GM19240 (cell line): ENCODE data around the gene ARPC1A.
"Not testable (repeated sequence)": the region's sequence is repeated elsewhere in the genome, so short reads cannot be mapped to it uniquely, and the experiment has no call there.

Source experiments
- DNase-seq: peaks from one replicate; pipeline ENCODE4 v3.0.0; 2011; ENCODE audit warnings: low spot score; ENCODE audit not compliant: insufficient read length

ARPC1A gene

GRCh38 chr7:99407872-99408378 lies 82.2 kb downstream of the ARPC1A start:
- no peak for DNase-seq

GRCh38 chr7:99408379-99409191 lies 82.9 kb downstream of the ARPC1A start, which contains the start of the genes BUD31 and PDAP1:
Gene BUD31 (plus strand): TSS chr7:99408969. CDS start chr7:99411093, 2,124 bp downstream.
Gene PDAP1 (minus strand): TSS chr7:99408597. CDS start chr7:99408548, 49 bp downstream.
- peak; percentile 90 for DNase-seq

- DNase-seq, result no peak
These were observed 83.5 kb downstream of the ARPC1A start for GRCh38 chr7:99409192-99409572.

GRCh38 chr7:99409806-99410205 lies 84.1 kb downstream of the ARPC1A start:
- no peak for DNase-seq

- DNase-seq, result no peak
These were observed 84.9 kb downstream of the ARPC1A start for GRCh38 chr7:99410635-99411034.

GRCh38 chr7:99415513-99416127 lies 89.9 kb downstream of the ARPC1A start:
- not testable (repeated sequence) for DNase-seq
